Transverse colon (tissue), 4 donors: Measurements from ENCODE around the gene ZNF568. TPM values are rescaled to one million over a fixed set of nuclear protein-coding genes. Genes with fewer than 3 reads are reported as not detected.

Experiments
- DNase-seq: peaks from one replicate; pipeline ENCODE4 v3.0.0-alpha.2; 2019
- H3K27ac ChIP-seq, 4 donors: fragments of 200-600 bp; sonication (generic); 2 replicates each; pipeline ENCODE4 v1.5.1; 2016 to 2018; ENCODE audit warnings: inconsistent platforms in 4 of 4
- H3K27me3 ChIP-seq: fragments of 200-600 bp; sonication (generic); 2 replicates; pipeline ENCODE4 v1.5.1; 2017; ENCODE audit warnings: inconsistent platforms
- H3K36me3 ChIP-seq, 4 donors: fragments of 200-600 bp; sonication (generic); 2 replicates each; pipeline ENCODE4 v1.5.1; 2017 to 2019; ENCODE audit warnings: inconsistent platforms in 4 of 4
- H3K4me1 ChIP-seq, 4 donors: fragments of 200-600 bp; sonication (generic); 2 replicates each; pipeline ENCODE4 v1.5.1; 2017 to 2020; ENCODE audit warnings: inconsistent platforms in 4 of 4
- H3K4me3 ChIP-seq, 4 donors: fragments of 200-600 bp; sonication (generic); 1 replicate in 1 of 4; 2 replicates in 3 of 4; pipeline versions ENCODE4 v1.5.1 to v1.6.1; 2017 to 2019; ENCODE audit warnings: inconsistent platforms in 4 of 4
- H3K9me3 ChIP-seq, 2 donors: fragments of 200-600 bp; sonication (generic); 2 replicates each; pipeline ENCODE4 v1.5.1; 2017 to 2019; ENCODE audit warnings: inconsistent platforms in 2 of 2
- EP300 ChIP-seq: sonication (generic); formaldehyde crosslinking; IDR thresholded peaks from one replicate; pipeline ENCODE4 v1.6.1; 2017; ENCODE audit warnings: antibody characterized with exemption, low read depth
- POLR2A ChIP-seq: fragments of 450-650 bp; IDR thresholded peaks from one replicate; pipeline ENCODE4 v1.6.1; 2016; ENCODE audit warnings: antibody characterized with exemption, mild to moderate bottlenecking, moderate library complexity
- POLR2AphosphoS5 ChIP-seq, 3 donors: sonication (generic); formaldehyde crosslinking; IDR thresholded peaks; one replicate each; pipeline ENCODE4 v1.6.1; 2016; ENCODE audit warnings: antibody characterized with exemption in 3 of 3
- WGBS, 2 donors: methylation state at CpG; one replicate each; pipeline ENCODE4 v1.1.5; 2018; ENCODE audit warnings: low coverage in 1 of 2; 5-methylcytosine and 5-hydroxymethylcytosine counted together
- in situ Hi-C, 4 donors: fragments of 200-750 bp; cut with MboI; loops; one replicate each; pipeline versions ENCODE4 v1.15.0 to v1.15.1; 2017; ENCODE audit warnings: low sequenced_read_pairs in 3 of 4, low pct_ligation_motif_present in 1 of 4, low pct_unique_long_range_greater_than_20kb in 1 of 4
- intact Hi-C: fragments of 100-400 bp; cut with DNase I; formaldehyde crosslinking; loops from one replicate; pipeline ENCODE4 v1.15.1; 2023; ENCODE audit warnings: low total_unique reads
- total RNA-seq, 4 donors: library from RNA; depleted of rRNA; stranded (reverse); fragments of >200 nt; gene quantifications; one replicate each; pipeline ENCODE4 v1.1.0, GENCODE V29; 2016
- TF ChIP-seq, protein P1 (sequence below), 5 experiments: fragments of 200-600 bp in 3 of 5; fragments of 450-650 bp in 2 of 5; sonication (generic) in 3 of 5; IDR thresholded peaks; 1 replicate in 2 of 5; 2 replicates in 3 of 5; pipeline ENCODE4 v1.5.1; 2016 to 2017; ENCODE audit warnings: antibody characterized with exemption in 5 of 5, inconsistent platforms in 3 of 5, mild to moderate bottlenecking in 2 of 5, moderate library complexity in 1 of 5

The ZNF568 gene
- total RNA-seq, 4 donors from 2014 or later: 3.0 to 102 (median 5.2) TPM; not detected in 1

GRCh38 chr19:37012093-37012745, 96.1 kb downstream of the ZNF568 start:
- Histone ChIP-seq H3K36me3 (no peaks in the 10 kb centered on the region), H3K4me3 (no peak overlapping the region), H3K4me1 (no peaks in the 10 kb centered on the region), H3K9me3 (peaks cover 23 to 35% of the 10 kb centered on the region in 2 donors), H3K27ac (no peak overlapping the region), H3K27me3 (no peaks in the 10 kb centered on the region)
- 90 to 95% methylated on average over 4 to 41 of the region's 41 CpGs for WGBS, 2 donors
- no peak for TF ChIP-seq POLR2A
- no peak for TF ChIP-seq EP300
- TF ChIP-seq POLR2AphosphoS5 (IDR thresholded peaks at IDR 0.05): no peak
- TF ChIP-seq, protein P1, sequence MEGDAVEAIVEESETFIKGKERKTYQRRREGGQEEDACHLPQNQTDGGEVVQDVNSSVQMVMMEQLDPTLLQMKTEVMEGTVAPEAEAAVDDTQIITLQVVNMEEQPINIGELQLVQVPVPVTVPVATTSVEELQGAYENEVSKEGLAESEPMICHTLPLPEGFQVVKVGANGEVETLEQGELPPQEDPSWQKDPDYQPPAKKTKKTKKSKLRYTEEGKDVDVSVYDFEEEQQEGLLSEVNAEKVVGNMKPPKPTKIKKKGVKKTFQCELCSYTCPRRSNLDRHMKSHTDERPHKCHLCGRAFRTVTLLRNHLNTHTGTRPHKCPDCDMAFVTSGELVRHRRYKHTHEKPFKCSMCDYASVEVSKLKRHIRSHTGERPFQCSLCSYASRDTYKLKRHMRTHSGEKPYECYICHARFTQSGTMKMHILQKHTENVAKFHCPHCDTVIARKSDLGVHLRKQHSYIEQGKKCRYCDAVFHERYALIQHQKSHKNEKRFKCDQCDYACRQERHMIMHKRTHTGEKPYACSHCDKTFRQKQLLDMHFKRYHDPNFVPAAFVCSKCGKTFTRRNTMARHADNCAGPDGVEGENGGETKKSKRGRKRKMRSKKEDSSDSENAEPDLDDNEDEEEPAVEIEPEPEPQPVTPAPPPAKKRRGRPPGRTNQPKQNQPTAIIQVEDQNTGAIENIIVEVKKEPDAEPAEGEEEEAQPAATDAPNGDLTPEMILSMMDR (IDR thresholded peaks at IDR 0.05): no peak
- no peak for DNase-seq
- intact Hi-C loops (no loop called here), in situ Hi-C loops (no loop called here)

DNA sequence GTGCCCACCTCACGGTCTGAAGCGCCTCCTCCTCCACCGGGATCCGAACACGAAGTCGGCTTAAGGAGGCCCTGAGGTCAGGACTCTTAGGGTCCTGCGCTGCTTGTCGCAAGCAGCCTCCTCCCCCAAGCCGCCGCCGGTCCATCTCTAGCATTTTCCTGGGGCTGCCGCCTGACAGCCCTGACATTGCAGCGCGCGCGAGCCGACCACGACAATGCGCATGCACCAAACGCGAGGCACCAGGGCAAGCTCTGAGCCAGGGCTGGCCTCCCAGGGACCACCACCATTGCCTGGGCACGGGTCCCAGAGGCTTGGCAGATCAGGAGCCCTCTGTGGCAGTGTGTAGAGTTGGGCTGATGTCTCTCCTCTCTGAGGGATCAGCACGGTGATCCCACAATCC, 98.3 kb downstream of the ZNF568 start:
- no peaks in the 10 kb centered on the region for H3K27me3 ChIP-seq
- intact Hi-C loops (no loop called here), in situ Hi-C loops (no loop called here)
- no peak for DNase-seq
- H3K4me1 ChIP-seq: no peaks in the 10 kb centered on the region
- H3K9me3 ChIP-seq: peaks cover 35 to 51% of the 10 kb centered on the region in 2 donors
- H3K4me3 ChIP-seq: no peak overlapping the region
- 94% methylated on average over 20 of the region's 23 CpGs; no CpG with 5 or more reads in 1 of the 2 donors for WGBS, 2 donors
- no peak overlapping the region for H3K27ac ChIP-seq
- no peaks in the 10 kb centered on the region for H3K36me3 ChIP-seq
- TF ChIP-seq POLR2AphosphoS5 (IDR thresholded peaks at IDR 0.05): no peak

DNA sequence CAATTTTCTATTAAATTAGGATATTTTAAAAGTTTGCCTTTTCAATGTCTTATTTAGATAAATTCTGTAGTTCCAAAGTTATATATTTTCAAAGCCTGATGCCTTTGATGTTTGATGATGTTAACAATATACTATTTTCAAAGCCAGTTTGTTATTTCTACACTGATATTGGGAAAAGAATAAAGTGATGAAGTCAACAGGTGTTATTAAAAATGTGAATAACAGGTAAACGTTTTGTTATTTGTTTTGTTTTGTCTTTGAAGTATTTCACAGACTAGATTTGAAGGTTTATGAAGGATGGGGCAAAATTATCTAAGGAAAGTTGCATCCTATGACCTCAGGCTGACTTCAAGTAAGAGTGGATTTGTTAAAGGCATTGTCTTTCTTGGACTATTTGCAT, 129.0 kb downstream of the ZNF568 start:
- H3K4me3 ChIP-seq: no peak overlapping the region
- H3K36me3 ChIP-seq: no peaks in the 10 kb centered on the region
- no peak overlapping the region for H3K27ac ChIP-seq
- in situ Hi-C loops (no loop called here), intact Hi-C loops (no loop called here)
- H3K27me3 ChIP-seq: no peaks in the 10 kb centered on the region
- 30 to 33% methylated on average over 1 of the region's 1 CpG for WGBS, 2 donors
- TF ChIP-seq EP300: no peak
- TF ChIP-seq, protein P1 (IDR thresholded peaks at IDR 0.05): no peak
- no peak for TF ChIP-seq POLR2A
- TF ChIP-seq POLR2AphosphoS5 (IDR thresholded peaks at IDR 0.05): no peak
- H3K4me1 ChIP-seq: no peaks in the 10 kb centered on the region
- DNase-seq: no peak
- H3K9me3 ChIP-seq: peaks cover 3 to 11% of the 10 kb centered on the region in 2 donors

Other genes with a start within 250 kb of the ZNF568 start
- gene ZNF461, start 249.5 kb upstream of the ZNF568 start, total RNA-seq: 10 to 100 TPM in 1 of 4 donors, 1 to 10 TPM in 2, not detected in 1; 5.2 to 12.7 (median 6.0) TPM
- gene ZNF567, start 228.7 kb upstream of the ZNF568 start, total RNA-seq: 10 to 100 TPM in 1 of 4 donors, 1 to 10 TPM in 3; 4.8 to 10.1 (median 8.5) TPM
- 1 to 10 TPM in 3 of 4 donors, under 1 TPM in 1; 0.75 to 2.2 (median 1.4) TPM for gene ZNF850, start 143.5 kb upstream of the ZNF568 start, total RNA-seq
- 1 to 10 TPM in 2 of 4 donors, under 1 TPM in 1, not detected in 1; 0.60 to 5.1 (median 4.8) TPM for gene ZNF790, start 77.9 kb upstream of the ZNF568 start, total RNA-seq
- gene ZNF345, start 65.5 kb upstream of the ZNF568 start, total RNA-seq: 1 to 10 TPM; 3.4 to 5.9 (median 4.7) TPM
- gene ZNF829, start within 50 bp of the ZNF568 start, total RNA-seq: 1 to 10 TPM in 3 of 4 donors, under 1 TPM in 1; 0.20 to 1.9 (median 1.7) TPM
- gene ZNF420, start 162.1 kb downstream of the ZNF568 start, total RNA-seq: 1 to 10 TPM in 3 of 4 donors, not detected in 1; 1.4 to 7.5 (median 4.9) TPM